ENCODE results near the gene ADGRB3.

The ADGRB3 gene

DNA sequence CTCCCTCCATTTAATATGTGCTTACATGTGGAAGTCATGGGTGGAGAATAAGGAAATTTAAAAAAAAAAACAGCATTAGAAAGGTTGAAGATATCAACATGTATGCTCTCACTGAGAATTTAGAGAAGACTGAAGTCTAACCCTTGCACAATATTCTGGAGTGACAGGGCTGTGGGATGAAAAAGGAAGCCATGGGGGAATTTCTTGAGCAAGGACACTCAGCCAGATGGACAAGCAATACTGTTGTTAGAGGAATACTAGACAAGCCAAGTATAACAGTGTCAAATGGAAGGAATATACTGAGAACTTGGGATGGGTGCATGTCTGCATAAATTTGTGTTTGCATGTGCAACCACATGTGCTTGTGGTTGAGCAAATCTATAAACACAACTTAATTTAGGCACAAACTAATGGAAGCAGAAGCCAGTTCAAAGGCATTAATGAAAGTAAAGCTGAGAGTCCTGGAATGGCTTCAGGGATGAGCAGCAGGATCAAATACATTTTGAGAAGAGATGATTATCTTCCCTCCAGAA is 119.7 kb downstream of the ADGRB3 start:
- no peaks in the 10 kb centered on the region for H3K4me1 ChIP-seq
- no peak overlapping the region for H3K4me3 ChIP-seq (ENCODE audit: low read depth, low read length)
- no peaks in the 10 kb centered on the region for H3K9me3 ChIP-seq (ENCODE audit: control insufficient read depth, low read length)
- TF ChIP-seq, protein P1, sequence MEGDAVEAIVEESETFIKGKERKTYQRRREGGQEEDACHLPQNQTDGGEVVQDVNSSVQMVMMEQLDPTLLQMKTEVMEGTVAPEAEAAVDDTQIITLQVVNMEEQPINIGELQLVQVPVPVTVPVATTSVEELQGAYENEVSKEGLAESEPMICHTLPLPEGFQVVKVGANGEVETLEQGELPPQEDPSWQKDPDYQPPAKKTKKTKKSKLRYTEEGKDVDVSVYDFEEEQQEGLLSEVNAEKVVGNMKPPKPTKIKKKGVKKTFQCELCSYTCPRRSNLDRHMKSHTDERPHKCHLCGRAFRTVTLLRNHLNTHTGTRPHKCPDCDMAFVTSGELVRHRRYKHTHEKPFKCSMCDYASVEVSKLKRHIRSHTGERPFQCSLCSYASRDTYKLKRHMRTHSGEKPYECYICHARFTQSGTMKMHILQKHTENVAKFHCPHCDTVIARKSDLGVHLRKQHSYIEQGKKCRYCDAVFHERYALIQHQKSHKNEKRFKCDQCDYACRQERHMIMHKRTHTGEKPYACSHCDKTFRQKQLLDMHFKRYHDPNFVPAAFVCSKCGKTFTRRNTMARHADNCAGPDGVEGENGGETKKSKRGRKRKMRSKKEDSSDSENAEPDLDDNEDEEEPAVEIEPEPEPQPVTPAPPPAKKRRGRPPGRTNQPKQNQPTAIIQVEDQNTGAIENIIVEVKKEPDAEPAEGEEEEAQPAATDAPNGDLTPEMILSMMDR (IDR thresholded peaks at IDR 0.05) = no peak
- no peaks in the 10 kb centered on the region for H3K27me3 ChIP-seq (ENCODE audit: control insufficient read depth, insufficient read depth, low read length)
- H3K9ac ChIP-seq = no peak overlapping the region
- H3K27ac ChIP-seq = no peak overlapping the region
- H3K79me2 ChIP-seq = no peaks in the 10 kb centered on the region
- no peak overlapping the region for H3K4me2 ChIP-seq (ENCODE audit: low read length)
- H3K36me3 ChIP-seq (ENCODE audit: control insufficient read depth, insufficient read depth, low read length) = no peaks in the 10 kb centered on the region
- H2AFZ ChIP-seq = no peak overlapping the region

DNA sequence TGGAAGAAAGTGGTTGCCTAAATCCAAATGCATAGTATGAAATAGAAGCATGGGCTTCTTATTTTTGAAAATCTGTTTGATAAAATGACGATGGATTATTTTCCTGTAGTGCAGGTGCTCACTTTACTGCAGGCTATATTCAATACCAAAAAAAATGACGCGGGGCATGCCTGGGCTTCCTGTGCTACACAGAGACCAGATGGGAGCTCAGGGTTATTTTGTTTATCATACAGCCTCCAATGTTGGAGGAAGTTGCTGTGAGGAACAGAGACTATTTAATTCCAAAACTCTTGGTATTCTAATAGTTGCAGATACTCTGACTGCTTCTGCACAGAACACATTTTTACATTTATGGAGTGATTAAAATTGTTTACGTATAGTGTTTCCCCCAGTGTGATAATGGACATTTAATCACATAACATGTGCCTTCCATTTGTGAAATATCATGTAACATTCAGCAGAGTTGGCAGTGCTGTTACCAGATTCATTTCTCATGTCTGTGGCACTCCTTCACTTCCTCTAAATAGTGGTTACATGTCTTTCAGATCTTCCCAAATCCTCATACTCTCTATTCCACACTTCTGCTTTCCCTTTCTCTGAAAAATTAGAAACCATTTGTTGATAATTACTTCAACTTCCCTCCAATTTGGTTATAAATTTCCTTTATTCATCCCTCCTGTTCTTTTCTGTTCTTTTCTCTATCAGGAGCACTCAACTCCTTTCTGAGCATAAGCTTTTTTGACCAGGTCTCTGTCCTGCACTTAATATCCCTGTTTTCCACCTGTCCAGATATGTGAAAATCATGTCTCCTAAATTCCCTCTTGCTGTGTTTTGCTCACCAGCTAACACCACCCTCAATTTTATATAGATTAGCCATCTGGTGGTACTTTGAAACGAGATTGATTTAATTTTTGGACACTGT is 121.6 kb downstream of the ADGRB3 start:
- H3K36me3 ChIP-seq (ENCODE audit: control insufficient read depth, insufficient read depth, low read length) = no peaks in the 10 kb centered on the region
- no peak overlapping the region for H3K9ac ChIP-seq
- H3K4me3 ChIP-seq (ENCODE audit: low read depth, low read length) = no peak overlapping the region
- no peaks in the 10 kb centered on the region for H3K4me1 ChIP-seq
- no peaks in the 10 kb centered on the region for H3K79me2 ChIP-seq
- H2AFZ ChIP-seq = no peak overlapping the region
- H3K27me3 ChIP-seq (ENCODE audit: control insufficient read depth, insufficient read depth, low read length) = no peaks in the 10 kb centered on the region
- no peak overlapping the region for H3K4me2 ChIP-seq (ENCODE audit: low read length)
- no peaks in the 10 kb centered on the region for H3K9me3 ChIP-seq (ENCODE audit: control insufficient read depth, low read length)
- TF ChIP-seq, protein P1 (IDR thresholded peaks at IDR 0.05) = no peak
- H3K27ac ChIP-seq = no peak overlapping the region

DNA sequence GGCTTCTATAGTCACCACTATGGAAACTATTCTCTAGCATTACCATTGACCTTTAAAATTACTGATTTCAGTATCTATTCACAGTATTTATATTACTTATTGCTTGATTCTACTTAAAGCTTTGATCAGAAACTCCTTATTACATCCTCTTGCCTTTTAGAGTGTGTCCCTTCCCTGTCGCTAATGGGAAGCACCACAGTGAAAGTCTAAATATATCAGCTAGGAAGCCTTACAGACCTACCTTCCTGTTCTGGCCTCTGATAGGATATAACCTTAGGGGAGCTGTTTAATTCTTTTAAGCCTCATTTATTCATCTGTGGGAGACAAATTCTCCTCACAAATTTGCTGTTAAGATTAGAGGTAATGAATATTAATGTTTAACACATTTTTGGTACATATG is 122.7 kb downstream of the ADGRB3 start:
- H3K4me3 ChIP-seq (ENCODE audit: low read depth, low read length) = no peak overlapping the region
- no peaks in the 10 kb centered on the region for H3K4me1 ChIP-seq
- no peak overlapping the region for H3K9ac ChIP-seq
- H3K27me3 ChIP-seq (ENCODE audit: control insufficient read depth, insufficient read depth, low read length) = no peaks in the 10 kb centered on the region
- TF ChIP-seq, protein P1 (IDR thresholded peaks at IDR 0.05) = no peak
- no peak overlapping the region for H3K27ac ChIP-seq
- no peaks in the 10 kb centered on the region for H3K9me3 ChIP-seq (ENCODE audit: control insufficient read depth, low read length)
- no peaks in the 10 kb centered on the region for H3K36me3 ChIP-seq (ENCODE audit: control insufficient read depth, insufficient read depth, low read length)
- no peaks in the 10 kb centered on the region for H3K79me2 ChIP-seq
- H3K4me2 ChIP-seq (ENCODE audit: low read length) = no peak overlapping the region
- no peak overlapping the region for H2AFZ ChIP-seq

DNA sequence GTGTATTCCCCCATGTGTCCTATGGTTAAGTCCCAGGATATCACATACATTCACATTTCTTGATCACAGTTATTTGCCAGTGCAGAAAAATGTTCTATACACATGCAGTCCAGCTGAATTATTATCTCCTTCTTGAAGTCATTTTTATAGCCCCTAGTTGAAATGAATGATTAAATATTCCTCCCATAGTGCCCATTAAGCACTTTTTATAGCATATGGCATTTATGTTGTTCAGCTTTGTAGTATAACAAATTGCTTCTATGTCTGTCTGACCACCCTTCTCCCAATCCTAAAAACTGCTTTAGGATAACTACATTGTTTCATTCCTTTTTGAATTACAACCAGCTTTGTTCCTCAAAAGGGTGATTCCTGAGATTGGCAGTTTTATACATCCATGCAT is 123.5 kb downstream of the ADGRB3 start:
- H3K9ac ChIP-seq = no peak overlapping the region
- no peak overlapping the region for H3K27ac ChIP-seq

More for the DNA sequence above, 123.5 kb downstream of the ADGRB3 start:
- Histone ChIP-seq H3K9me3 (ENCODE audit: control insufficient read depth, low read length) (no peaks in the 10 kb centered on the region), H3K36me3 (ENCODE audit: control insufficient read depth, insufficient read depth, low read length) (no peaks in the 10 kb centered on the region), H3K4me1 (no peaks in the 10 kb centered on the region), H3K4me2 (ENCODE audit: low read length) (no peak overlapping the region), H3K79me2 (no peaks in the 10 kb centered on the region), H3K4me3 (ENCODE audit: low read depth, low read length) (no peak overlapping the region), H3K27me3 (ENCODE audit: control insufficient read depth, insufficient read depth, low read length) (no peaks in the 10 kb centered on the region), H2AFZ (no peak overlapping the region)
- TF ChIP-seq, protein P1 (IDR thresholded peaks at IDR 0.05) = no peak
